Gastrocnemius medialis (tissue), 4 donors: ENCODE results near the gene LCN10. TPM values are rescaled to one million over a fixed set of nuclear protein-coding genes. Genes with fewer than 3 reads are reported as not detected.
"Not testable (repeated sequence)": the region's sequence is repeated elsewhere in the genome, so short reads cannot be mapped to it uniquely, and the experiment has no call there.

ENCODE experiments used
- ATAC-seq, 2 donors: fragments of 150-250 bp; one replicate each; pipeline ENCODE4 v1.9.1; 2016
- DNase-seq, 2 donors: peaks; one replicate each; pipeline ENCODE4 v3.0.0-alpha.2; 2019
- H3K27ac ChIP-seq, 4 donors: fragments of 200-600 bp; sonication (generic); 1 replicate in 1 of 4; 2 replicates in 3 of 4; pipeline ENCODE4 v1.5.1; 2016 to 2018; ENCODE audit warnings: mild to moderate bottlenecking in 2 of 4, moderate library complexity in 1 of 4
- H3K27me3 ChIP-seq, 3 donors: fragments of 200-600 bp; sonication (generic) in 2 of 3; 1 replicate in 1 of 3; 2 replicates in 2 of 3; pipeline versions ENCODE4 v1.5.1 to v1.6.0; 2016 to 2019; ENCODE audit warnings: mild to moderate bottlenecking in 1 of 3, moderate library complexity in 1 of 3
- H3K36me3 ChIP-seq, 2 donors: fragments of 200-600 bp; sonication (generic) in 1 of 2; one replicate each; pipeline ENCODE4 v1.5.1; 2017 to 2018
- H3K4me1 ChIP-seq, 2 donors: fragments of 200-600 bp; sonication (generic) in 1 of 2; one replicate each; pipeline ENCODE4 v1.5.1; 2016 to 2017; ENCODE audit warnings: mild to moderate bottlenecking in 2 of 2
- H3K4me3 ChIP-seq, 4 donors: fragments of 200-600 bp; sonication (generic) in 3 of 4; 1 replicate in 1 of 4; 2 replicates in 3 of 4; pipeline ENCODE4 v1.5.1; 2016 to 2019; ENCODE audit warnings: mild to moderate bottlenecking in 2 of 4
- H3K9me3 ChIP-seq, 3 donors: fragments of 200-600 bp; sonication (generic) in 2 of 3; 1 replicate in 1 of 3; 2 replicates in 2 of 3; pipeline ENCODE4 v1.5.1; 2016 to 2019
- CTCF ChIP-seq, 5 experiments: fragments of 450-650 bp in 3 of 5; fragments of 200-600 bp in 2 of 5; sonication (generic) in 2 of 5; IDR thresholded peaks in 4 of 5; conservative IDR thresholded peaks in 1 of 5; 1 replicate in 4 of 5; 2 replicates in 1 of 5; pipeline ENCODE4 v1.5.1; 2016 to 2019; ENCODE audit warnings: antibody characterized with exemption in 5 of 5, mild to moderate bottlenecking in 3 of 5, moderate library complexity in 3 of 5
- POLR2A ChIP-seq, 2 donors: fragments of 450-650 bp; IDR thresholded peaks; one replicate each; pipeline ENCODE4 v1.6.1; 2017; ENCODE audit warnings: antibody characterized with exemption in 2 of 2, mild to moderate bottlenecking in 2 of 2, moderate library complexity in 2 of 2
- in situ Hi-C, 4 donors: fragments of 200-750 bp; cut with MboI; loops; one replicate each; pipeline versions ENCODE4 v1.15.0 to v1.8.0; 2017; ENCODE audit warnings: low sequenced_read_pairs in 4 of 4
- intact Hi-C: fragments of 100-400 bp; cut with DNase I; formaldehyde crosslinking; loops from one replicate; pipeline ENCODE4 v1.15.1; 2023; ENCODE audit warnings: low total_unique reads
- total RNA-seq, 4 donors: library from RNA; depleted of rRNA; stranded (reverse); fragments of >200 nt; gene quantifications; one replicate each; pipeline versions ENCODE4 v1.1.0 to v1.2.3, GENCODE V29; 2016

Gene LCN10
- total RNA-seq, 4 donors from 2014 or later = 0.61 to 4.7 (median 1.6) TPM

GRCh38 chr9:136714096-136714892 is 28.4 kb downstream of the LCN10 start:
- TF ChIP-seq CTCF (IDR thresholded peaks at IDR 0.05 in 4 of 5, conservative IDR thresholded peaks at IDR 0.05 in 1 of 5) = no peak
- no peak for TF ChIP-seq POLR2A (IDR thresholded peaks at IDR 0.05)
- intact Hi-C loops = no loop called here
- H3K4me3 ChIP-seq = peak overlapping the region in 2 of 4 donors; percentile 46 to 51
- peaks cover 24 to 38% (median 36%) of the 10 kb centered on the region in 3 donors for H3K27me3 ChIP-seq
- in situ Hi-C loops = no loop called here
- peak overlapping the region; percentile 33 to 81 (median 68) for H3K27ac ChIP-seq
- DNase-seq (no peak), ATAC-seq (peak; percentile 46 to 64)
- no peaks in the 10 kb centered on the region for H3K36me3 ChIP-seq
- peaks cover 0 to 10% of the 10 kb centered on the region in 2 donors for H3K4me1 ChIP-seq
- no peaks in the 10 kb centered on the region for H3K9me3 ChIP-seq

GRCh38 chr9:136713550-136713949 is 29.2 kb downstream of the LCN10 start:
- no peaks in the 10 kb centered on the region for H3K9me3 ChIP-seq
- H3K4me3 ChIP-seq = peak overlapping the region in 2 of 4 donors; percentile 46 to 51
- ATAC-seq (no peak), DNase-seq (no peak)
- peaks cover 24 to 38% (median 36%) of the 10 kb centered on the region in 3 donors for H3K27me3 ChIP-seq
- in situ Hi-C loops (no loop called here), intact Hi-C loops (no loop called here)
- H3K27ac ChIP-seq = peak overlapping the region in 3 of 4 donors; percentile 60 to 81 (median 75)
- TF ChIP-seq CTCF (IDR thresholded peaks at IDR 0.05 in 4 of 5, conservative IDR thresholded peaks at IDR 0.05 in 1 of 5) = no peak
- no peak for TF ChIP-seq POLR2A (IDR thresholded peaks at IDR 0.05)
- H3K4me1 ChIP-seq = peaks cover 0 to 10% of the 10 kb centered on the region in 2 donors
- H3K36me3 ChIP-seq = no peaks in the 10 kb centered on the region

- peaks cover 24 to 38% (median 36%) of the 10 kb centered on the region in 3 donors for H3K27me3 ChIP-seq
- peaks cover 0 to 10% of the 10 kb centered on the region in 2 donors for H3K4me1 ChIP-seq
- H3K27ac ChIP-seq = peak overlapping the region in 3 of 4 donors; percentile 60 to 81 (median 75)
- TF ChIP-seq POLR2A (IDR thresholded peaks at IDR 0.05) = no peak
- TF ChIP-seq CTCF (IDR thresholded peaks at IDR 0.05 in 4 of 5, conservative IDR thresholded peaks at IDR 0.05 in 1 of 5) = no peak
- no peak for ATAC-seq
- in situ Hi-C loops = no loop called here
- intact Hi-C loops = no loop called here
- no peaks in the 10 kb centered on the region for H3K36me3 ChIP-seq
- peak overlapping the region; percentile 38 to 51 (median 43) for H3K4me3 ChIP-seq
- no peaks in the 10 kb centered on the region for H3K9me3 ChIP-seq
- DNase-seq = no peak
These were observed 29.8 kb downstream of the LCN10 start for GRCh38 chr9:136712690-136713544.

- H3K9me3 ChIP-seq = no peaks in the 10 kb centered on the region
- no peaks in the 10 kb centered on the region for H3K36me3 ChIP-seq
- H3K4me3 ChIP-seq = peak within 1 kb of the TSS; percentile 38 to 51 (median 43)
- ATAC-seq = no peak
- in situ Hi-C loops = no loop called here
- peaks cover 0 to 10% of the 10 kb centered on the region in 2 donors for H3K4me1 ChIP-seq
- no peak for TF ChIP-seq POLR2A (IDR thresholded peaks at IDR 0.05)
- no peak for TF ChIP-seq CTCF (IDR thresholded peaks at IDR 0.05 in 4 of 5, conservative IDR thresholded peaks at IDR 0.05 in 1 of 5)
- intact Hi-C loops = no loop called here
- H3K27ac ChIP-seq = peak within 1 kb of the TSS in 3 of 4 donors; percentile 60 to 81 (median 75)
- DNase-seq = no peak
- peaks cover 24 to 38% (median 36%) of the 10 kb centered on the region in 3 donors for H3K27me3 ChIP-seq
These were observed 30.7 kb downstream of the LCN10 start, which contains the start of gene DIPK1B for GRCh38 chr9:136711751-136712689. DIPK1B (plus strand) TSS chr9:136712572; CDS start chr9:136712666, 94 bp downstream.

- peaks cover 24 to 38% (median 36%) of the 10 kb centered on the region in 3 donors for H3K27me3 ChIP-seq
- H3K4me1 ChIP-seq = not testable (repeated sequence)
These were observed 31.5 kb downstream of the LCN10 start for GRCh38 chr9:136711219-136711648.

More at GRCh38 chr9:136711219-136711648, 31.5 kb downstream of the LCN10 start:
- H3K36me3 ChIP-seq, H3K9me3 ChIP-seq, DNase-seq, intact Hi-C loops, H3K4me3 ChIP-seq, ATAC-seq, in situ Hi-C loops: not testable (repeated sequence)
- peak overlapping the region in 1 of 4 donors; percentile 36 for H3K27ac ChIP-seq
